GM18867 (cell line): Measurements from ENCODE around the gene GRM4.
"Not testable (repeated sequence)": the region's sequence is repeated elsewhere in the genome, so short reads cannot be mapped to it uniquely, and the experiment has no call there.

Experiments
- ATAC-seq: cut with Tn5 transposase; IDR thresholded peaks from one replicate; pipeline ENCODE4 v1.9.1; 2021; ENCODE audit warnings: mild to moderate bottlenecking, moderate library complexity; ENCODE audit not compliant: unreplicated experiment

Gene GRM4

DNA sequence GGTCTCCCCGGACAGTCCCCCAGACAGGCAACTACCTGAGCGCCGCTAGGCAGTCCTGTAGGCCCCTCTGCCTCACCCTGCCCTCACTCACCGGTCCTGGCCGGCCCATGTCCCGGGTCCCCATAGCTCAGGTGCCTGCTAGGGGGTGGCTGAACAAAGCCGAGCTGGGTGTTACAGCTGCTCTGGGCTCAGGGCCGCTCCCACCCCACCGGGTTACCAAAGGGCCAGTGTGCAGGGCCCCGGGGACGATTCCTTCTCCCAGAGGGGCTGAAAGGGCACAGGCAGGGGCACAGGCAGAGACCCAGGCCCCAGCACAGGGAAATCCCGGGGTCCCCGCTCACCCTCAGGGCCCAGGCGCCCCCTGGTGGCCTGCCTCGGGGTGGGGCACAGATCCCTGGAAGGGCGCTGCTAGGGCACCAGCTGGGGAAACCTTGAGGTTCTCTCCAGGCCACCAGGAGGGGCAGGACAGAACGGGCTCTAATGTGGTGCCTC lies 118.4 kb downstream of the GRM4 start:
- no peak for ATAC-seq

DNA sequence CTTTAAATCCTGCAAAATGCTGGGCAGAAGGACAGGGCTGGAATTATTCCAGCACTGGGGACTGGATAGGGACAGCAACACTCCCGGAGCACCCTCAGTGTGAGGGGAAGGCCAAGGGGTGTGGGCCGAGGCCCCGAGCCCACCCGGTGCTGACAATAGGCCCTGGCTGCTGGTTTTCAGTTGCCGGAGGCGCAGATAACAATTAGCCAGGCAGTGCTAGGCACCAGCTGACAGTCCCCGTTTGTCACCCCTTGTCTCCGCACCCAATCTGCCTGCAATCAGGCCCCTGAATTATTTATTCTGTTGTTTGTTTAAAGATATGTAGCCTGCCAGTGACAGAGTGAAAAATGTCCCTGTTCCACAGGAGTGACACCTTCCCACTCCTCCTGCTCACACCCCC lies 120.0 kb downstream of the GRM4 start:
- ATAC-seq, result no peak

DNA sequence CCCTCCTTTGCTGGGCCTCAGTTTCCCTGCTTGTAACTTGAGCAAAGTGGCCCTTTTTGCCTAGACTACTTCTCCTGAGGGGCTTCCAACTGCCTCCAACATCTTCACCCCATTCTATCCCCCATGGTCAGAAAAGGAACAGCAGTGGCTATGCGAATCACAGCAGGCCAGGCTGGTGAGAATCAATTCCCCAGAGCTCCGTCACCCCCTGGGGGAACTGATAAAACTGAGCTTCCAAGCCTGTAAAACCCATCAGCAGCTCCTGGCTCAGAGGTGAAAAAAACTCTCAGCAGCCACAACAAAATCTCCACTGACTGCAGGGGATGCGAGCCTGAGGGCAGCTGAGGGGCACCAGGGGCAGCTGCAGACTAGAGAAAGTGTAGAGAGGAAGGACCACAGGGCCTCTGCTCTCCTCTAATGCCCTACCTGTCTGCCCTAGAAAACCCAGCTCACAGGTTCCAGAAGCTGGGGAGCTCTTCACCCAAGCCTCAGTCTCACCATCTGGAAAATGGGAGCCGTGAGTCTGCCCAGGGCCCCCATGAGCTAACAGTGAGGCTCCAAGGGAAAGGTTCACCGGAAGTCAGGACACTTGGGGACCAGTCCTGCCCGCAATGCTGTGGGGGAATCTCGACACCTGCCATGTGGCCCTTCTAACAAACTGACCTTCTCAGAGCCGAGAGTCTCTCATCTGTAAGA lies 120.6 kb downstream of the GRM4 start:
- ATAC-seq, result no peak

DNA sequence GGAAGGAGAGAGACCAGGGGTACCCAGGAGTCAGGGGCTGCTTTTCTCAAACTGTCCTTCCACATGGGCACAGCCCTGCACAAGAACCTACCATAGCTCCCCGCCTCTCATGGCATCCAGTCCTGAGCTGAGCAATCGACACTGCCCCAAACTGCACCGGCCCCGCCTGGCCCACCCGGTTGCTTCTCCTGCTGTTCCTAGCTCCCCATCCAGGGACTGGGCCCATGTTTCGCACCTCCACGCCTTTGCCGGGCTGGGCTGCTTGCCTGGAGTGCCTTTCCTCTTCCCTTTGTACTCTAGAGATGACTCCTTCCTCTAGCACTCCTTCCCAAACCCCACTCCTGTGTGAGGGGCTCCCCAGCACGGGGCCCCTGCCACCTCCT lies 123.0 kb downstream of the GRM4 start:
- no peak for ATAC-seq

DNA sequence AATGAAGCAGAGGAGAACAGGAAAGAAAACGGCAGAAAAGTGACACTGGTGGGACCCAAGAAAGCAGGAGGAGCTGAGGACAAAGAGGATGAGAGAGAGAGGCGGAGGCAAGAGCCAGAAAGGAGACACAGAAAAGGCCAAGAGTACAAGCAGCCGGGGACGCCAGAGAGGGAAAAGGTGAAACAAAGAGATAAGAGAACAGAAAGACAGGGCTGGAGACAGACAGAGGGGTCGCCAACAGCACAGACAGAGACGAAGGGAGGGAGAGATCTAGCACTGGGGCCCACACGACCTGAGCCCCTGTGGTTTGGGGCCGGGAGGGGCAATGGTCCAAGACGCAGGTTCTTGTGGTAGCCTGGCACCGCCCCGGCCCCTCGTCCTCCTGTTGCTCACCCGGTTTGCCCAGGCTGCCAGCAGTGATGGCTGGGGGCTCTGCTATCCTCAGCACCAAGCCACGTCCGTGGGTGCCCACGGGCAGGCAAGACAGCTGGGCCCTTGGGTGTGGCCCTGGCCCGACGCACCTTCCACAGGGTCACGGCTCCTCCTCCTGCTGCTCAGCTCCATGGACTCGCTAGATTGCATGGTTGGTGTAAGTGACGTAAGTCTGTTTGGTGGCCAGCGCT lies 123.5 kb downstream of the GRM4 start:
- no peak for ATAC-seq

DNA sequence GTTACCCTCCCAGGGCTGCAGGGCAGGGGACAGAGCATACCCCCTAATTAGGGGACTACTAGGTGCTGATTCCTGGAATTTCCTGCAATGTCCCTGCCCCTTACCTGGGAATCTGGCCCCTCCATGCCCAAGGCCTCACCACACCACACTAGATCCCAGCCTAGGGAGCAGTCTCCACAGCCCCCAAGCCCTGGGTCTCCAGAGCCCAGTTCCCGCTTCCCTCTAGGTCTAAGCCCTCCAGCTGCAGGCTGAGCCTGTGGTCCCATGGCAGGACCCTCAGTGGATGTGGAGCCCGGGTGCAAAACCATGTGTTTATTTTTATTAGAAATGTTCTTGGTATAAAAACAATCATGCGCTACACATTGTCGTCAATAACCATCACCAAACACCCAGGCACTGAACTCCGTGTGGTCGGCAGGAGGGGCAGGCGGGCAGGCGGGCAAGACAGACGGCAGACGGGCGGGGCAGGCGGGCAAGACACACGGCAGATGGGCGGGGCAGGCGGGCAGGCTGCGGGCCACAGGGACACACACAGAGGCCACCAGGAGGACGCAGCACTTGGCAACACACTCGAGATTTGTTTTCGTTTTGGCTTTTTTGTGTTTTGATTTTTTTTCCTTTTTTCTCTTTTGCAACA lies 124.2 kb downstream of the GRM4 start:
- no peak for ATAC-seq

DNA sequence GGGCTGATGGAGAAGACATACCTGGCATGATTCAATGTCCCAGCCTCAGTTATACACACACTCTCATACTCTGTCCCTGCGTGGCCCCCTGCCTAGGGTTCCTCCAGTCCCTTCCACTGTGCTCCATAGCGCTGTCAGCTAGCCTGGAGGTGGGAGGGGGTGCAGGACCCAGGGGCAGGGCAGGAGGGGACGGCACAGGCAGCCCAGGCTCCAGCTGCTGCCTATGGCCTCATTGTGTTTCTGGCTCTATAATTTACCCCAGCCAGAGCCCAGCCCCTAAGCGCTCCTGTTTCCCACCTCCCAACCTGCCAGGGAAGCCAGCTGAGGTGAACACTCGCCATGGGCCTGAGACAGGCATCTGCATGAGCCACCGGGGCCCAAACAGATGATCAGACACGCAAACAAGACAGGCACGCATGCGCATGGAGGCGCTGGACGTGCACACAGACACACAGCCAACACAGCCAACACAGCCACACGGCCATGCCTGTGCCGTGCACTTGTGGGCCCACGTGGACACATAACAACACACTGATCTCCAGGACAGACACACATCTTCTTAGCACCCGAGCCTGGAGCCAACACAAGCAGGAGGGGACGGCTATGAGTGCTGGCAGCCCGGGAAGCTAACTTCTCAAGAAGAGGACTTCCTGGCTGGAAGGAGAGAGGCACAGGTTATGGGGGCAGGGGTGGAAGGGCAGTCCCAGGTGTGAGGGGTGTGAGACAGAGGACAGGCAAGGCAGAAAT lies 124.9 kb downstream of the GRM4 start:
- no peak for ATAC-seq

DNA sequence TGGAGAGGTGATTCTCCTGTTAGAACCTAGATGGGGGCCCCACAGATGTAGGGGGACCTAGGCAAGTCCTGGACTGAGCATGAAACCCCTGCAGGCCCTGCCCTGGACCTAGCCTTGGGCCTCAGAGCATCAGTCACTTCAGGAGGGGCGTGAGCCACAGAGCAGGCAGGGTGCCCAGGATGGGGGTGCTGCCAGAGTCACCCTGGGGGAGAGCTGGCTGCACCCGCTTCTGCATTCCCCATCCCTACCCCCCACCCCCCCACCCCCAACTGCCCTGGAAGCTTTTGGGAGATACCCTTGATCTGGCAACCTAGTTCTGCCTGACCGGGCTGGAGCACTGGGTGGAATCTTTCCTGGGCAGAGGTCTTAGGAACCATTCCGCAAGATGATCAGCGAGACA lies 125.6 kb downstream of the GRM4 start:
- no peak for ATAC-seq

DNA sequence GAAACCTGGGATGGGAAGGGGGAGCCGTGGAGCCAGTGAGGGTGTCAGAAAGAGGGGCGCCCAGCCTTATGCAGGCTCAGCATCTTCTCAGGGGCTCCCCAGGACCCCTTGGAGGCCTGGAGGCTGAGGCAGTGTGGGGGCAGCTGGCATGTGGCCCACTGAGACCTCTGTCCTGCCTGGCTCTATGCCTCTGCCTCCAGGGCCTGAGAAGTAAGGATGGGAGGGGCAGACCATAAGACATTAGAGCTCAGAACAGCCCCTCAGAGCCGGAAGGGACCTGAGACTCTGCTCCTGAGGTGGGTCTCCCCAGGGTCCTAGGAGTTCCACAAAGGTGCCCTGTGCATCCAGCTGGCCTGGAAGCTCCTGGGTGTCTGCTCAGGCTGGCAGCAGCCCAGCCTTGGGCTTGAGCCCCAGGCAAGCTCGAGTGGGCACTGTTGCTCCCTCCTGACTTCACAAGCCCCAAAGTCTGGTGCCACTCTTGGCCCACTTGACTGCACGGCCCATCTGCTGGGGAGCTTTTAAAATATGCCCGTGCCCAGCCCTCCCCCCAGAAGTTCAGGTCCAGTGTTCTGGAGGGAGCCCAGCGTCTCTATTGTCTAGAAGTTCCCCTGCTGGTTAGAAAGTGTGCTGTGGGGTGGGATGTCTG lies 126.8 kb downstream of the GRM4 start:
- no peak for ATAC-seq

DNA sequence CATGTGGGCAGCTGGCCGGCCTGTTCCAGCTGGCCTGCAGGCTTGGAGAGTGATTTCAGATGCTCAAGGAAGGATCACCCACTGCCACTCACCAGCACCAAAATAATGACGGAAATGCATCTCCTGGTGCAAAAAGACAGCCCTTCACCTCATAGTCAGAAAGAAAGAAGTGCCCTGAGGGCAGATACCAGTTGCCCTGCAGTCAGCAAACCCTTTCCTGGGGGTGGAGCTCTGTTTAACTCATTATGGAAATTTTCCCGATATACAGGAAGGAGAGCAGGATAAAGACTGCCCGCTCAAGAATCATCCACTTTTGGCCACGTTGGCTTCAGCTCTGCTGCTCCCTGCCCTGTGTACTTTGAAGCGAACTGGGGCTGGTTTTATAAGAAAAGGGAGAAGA lies 127.9 kb downstream of the GRM4 start:
- no peak for ATAC-seq

DNA sequence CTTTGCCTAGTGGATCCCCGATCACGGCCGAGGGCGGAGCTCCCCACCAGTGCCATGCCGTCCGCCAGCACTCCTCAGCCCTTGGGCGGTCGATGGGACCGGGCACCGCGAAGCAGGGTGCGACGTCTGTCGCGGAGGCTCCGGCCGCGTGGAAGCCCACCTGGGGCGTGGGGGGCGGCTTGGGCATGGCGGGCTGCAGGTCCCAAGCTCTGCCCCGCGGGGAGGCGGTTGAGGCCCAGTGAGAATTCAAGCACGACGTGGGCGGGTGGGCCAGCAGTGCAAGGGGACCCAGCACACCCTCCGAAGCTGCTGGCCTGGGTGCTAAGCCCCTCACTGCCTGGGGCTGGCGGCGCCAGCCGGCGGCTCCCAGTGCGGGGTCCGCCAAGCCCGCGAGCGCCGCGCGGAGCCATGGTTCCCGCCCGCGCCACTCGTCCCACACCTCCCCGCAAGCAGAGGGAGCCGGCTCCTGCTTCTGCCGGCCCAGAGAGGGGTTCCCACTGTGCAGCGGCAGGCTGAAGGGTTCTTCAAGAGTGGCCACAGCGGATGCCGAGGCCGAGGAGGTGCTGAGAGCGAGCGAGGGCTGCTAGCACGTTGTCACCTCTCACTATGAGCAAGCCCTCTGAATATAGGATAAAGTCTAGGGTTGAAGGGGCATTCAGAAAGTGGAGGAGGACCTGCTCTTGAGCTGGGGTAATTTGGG lies 128.6 kb downstream of the GRM4 start:
- ATAC-seq, result no peak

DNA sequence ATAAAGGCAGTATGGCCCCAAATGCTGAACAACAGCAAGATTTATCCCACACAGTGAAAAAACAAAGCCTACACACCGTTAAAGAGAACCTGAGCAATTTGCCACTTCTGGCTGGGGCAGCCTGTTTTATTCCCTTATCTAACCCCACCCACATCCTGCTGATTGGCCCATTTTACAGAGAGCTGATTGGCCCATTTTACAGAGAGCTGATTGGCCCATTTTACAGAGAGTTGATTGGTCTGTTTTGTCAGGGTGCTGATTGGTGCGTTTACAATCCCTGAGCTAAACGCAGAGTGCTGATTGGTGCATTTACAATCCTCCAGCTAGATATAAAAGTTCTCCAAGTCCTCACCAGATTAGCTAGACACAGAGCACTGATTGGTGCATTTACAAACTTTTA lies 129.3 kb downstream of the GRM4 start:
- ATAC-seq, result not testable (repeated sequence)

DNA sequence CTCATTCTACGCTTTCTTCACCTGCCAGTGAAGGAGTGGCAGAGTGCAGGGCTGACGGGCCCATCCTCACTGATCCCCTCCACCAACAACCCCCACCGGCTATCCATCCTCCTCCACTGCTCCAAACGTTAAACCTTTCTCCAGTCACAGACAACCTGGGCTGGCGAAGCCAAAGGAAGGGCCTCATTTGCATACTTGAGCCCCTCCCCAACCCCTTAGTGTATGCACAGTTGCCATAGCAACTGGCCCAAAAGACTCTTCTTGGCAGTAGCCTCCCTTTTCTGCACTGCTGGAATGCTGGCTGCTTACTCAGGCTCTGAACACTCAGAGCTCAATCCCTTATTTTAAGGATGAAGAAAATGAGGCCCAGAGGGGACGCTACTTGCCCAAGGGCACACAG lies 130.3 kb downstream of the GRM4 start:
- ATAC-seq, result no peak

DNA sequence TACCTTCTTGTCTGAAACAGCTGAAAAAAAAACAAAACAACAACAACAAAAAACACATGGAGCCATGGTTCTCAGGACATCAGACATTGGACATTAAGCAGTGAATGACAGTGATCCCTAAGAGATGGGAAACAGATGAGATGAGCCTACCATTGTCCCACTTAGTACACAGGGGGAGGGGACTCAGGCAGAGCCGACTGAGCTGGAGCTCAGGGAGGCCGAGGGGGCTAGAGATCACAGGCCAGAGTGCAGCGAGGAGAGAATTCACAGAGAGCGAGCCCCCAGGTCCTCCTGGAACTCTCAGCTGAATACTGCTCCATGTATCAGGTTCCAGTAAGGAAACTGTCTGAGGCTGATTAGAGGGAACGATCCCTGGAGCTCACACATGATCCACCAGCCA lies 134.6 kb downstream of the GRM4 start:
- ATAC-seq, result no peak

DNA sequence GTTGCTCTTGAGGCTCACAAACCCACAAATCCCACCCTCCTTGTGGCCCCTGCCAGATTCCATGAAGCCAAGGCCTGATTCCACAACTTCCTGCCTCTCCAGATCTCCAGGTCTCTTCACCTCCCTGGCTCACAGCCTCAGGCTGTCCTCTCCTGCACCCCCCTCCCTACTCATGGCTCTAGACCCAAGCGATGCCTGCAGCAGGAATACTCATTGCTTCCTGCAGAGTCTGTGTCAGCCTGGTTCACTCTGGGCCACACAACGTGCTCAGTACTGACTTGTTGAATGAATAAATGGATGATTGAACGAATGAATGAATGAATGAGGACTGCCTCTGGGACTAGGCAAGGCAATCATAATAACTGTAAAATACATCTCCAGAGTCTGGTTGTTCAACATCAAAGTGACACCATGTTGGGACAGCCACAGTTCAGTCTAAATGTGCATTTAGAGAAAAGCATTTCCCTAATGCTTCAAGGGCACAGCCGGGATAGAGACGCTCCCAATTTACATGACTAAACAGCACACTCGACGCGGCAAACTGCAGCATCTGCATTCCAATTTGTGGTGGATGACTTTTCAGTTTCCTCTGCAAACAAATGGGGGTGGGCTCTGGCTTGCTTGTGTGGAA lies 139.9 kb downstream of the GRM4 start:
- ATAC-seq, result no peak

DNA sequence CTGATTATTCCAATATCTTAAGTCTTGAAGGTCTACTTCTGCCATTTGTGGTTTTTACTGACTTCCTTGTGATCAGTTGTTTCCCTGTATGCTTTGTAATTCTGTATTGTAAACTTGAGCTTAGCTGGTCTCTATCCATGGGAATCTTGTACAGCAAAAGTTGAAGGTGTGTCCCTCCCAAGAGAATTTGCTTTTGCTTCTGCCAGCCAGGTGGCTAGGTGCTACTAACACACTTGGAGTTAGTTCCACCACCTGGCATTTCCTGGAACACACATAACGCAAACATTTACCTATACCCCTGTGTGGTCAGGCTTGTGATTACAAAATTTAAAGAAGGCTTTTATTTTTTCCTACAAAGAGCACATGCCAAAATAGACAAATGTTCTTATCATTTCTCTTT lies 141.2 kb downstream of the GRM4 start:
- no peak for ATAC-seq

DNA sequence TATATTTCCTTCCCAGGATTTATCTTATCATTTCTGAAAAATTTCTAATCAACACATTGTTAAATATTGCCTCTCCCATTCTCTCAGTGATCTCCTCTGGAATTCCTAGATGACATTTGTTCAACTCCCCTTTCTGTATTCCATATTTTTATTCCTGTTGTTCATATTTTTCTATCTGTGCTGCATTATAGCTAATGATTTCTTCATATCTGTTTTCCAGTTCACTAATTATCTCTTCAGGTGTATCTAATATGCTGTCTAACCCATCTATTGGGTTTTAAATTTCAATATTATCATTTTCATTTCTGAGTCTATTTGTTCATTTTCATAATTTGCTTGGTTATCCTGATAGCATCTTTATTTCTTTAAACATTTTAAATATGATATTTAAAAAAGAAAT lies 141.9 kb downstream of the GRM4 start:
- no peak for ATAC-seq

DNA sequence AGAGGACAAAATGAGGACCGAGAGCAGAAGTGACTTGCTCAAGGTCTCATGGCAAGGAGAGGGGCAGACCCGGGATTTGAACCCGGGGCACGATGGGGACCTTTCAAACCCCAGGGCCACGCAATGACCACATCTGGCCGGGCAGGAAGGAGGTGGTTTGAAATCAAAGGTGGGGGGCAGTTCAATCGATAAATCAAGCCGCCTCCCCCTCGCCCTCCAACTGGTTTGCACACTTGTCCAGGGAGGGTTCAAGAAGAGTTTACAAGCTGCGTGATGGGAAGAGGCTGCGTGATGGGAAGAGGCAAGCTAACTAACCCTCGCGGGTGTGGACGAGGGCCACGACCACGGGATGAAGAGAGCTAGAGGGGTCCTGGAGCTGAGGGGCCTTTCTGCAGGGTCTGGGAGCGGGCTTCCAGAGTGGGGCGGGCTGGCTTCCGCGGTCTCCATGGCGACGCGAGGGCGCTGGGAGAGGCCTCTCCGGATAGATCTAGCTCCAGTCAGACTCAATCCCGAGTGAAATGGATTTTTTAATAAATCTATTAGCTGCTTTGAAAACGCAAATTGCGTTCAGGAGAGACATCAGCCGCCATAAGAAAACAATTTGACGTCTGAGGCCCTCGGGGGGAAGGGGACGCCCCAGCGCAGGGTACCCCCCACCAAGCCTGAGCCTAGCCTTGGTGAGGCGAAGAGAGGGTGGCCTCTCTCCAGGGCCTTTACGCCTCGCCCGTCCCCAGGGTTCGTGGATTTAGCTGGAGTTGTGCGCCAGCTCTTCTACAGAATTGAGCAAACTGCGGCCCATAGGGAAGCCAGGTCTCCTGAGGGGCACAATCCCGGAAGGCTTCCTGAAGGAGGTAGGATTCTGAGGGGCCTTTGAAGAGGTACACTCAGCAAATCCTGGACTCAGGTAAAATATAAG lies 143.9 kb downstream of the GRM4 start:
- ATAC-seq, result no peak

DNA sequence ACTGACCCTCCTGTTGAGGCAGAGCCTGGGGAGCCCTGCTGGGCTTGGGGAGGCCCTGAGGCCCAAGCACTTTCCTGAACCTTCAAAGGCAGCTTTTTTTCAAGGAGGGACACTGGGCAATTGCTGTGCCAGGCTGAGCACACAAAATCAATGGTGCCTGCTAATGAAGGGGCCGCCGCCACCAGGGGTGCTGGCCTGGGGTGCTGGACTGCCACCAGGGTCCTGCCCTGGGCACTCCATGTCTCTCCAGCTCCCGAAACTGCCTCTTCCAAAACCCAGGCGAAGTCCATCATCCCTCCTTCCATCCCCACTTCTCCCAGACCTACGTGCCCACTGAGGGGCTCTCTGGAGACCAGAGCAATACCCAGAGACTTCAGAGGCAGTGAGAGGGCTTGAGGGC lies 145.6 kb downstream of the GRM4 start:
- no peak for ATAC-seq
